HepG2 (cell line): ENCODE results near the gene CTNNBIP1. TPM values are rescaled to one million over a fixed set of nuclear protein-coding genes. Genes with fewer than 3 reads are reported as not detected.

Experiments
- ATAC-seq: fragments of 200-7000 bp; cut with Tn5 transposase; 3 replicates; pipeline ENCODE4 v1.9.1; 2020; ENCODE audit warnings: mild to moderate bottlenecking, moderate library complexity
- BruUV-seq: library from RNA; stranded (reverse); fragments of 400-500 nt; replicated peaks from 2 replicates; lab custom pipeline; 2021; lab: Mats Ljungman, UMichigan
- CTCF ChIA-PET: fragments of 300-600 bp; formaldehyde crosslinking; extraction: SDS; loops from one replicate; lab custom pipeline; 2021; ENCODE audit warnings: low total read pairs, inconsistent platforms, low intra/inter-chr PET ratio; lab: Yijun Ruan, JAX
- POLR2A ChIA-PET: fragments of 350-600 bp; sonication (Branson Sonifier 250); formaldehyde crosslinking; loops from one replicate; lab custom pipeline; 2020; ENCODE audit warnings: antibody characterized with exemption, inconsistent platforms; lab: Yijun Ruan, JAX
- DNase-seq: peaks from one replicate; pipeline ENCODE4 v3.0.0-alpha.2; 2015; ENCODE audit warnings: low spot score
- FAIRE-seq: peaks from 3 replicates; lab custom pipeline; 2011; peaks lifted over from hg19 to GRCh38; lab: Jason Lieb, UNC
- H2AFZ ChIP-seq: one replicate; pipeline ENCODE4 v1.6.1; 2011; ENCODE audit warnings: low read length, inconsistent platforms
- H3K27ac ChIP-seq: fragments of 300-600 bp; 3 replicates; pipeline ENCODE4 v1.8.0; 2011; ENCODE audit warnings: mixed run types, mild to moderate bottlenecking, mixed read lengths, low read length, inconsistent platforms; ENCODE audit not compliant: insufficient read depth; ENCODE audit errors: extremely low read length
- H3K27me3 ChIP-seq, 2 experiments: fragments of 200-600 bp in 1 of 2; 2 replicates in 1 of 2; 3 replicates in 1 of 2; pipeline versions ENCODE4 v1.6.0 to v1.8.0; 2011; ENCODE audit warnings: low read length in 2 of 2, mild to moderate bottlenecking in 2 of 2, moderate library complexity in 2 of 2, inconsistent platforms in 1 of 2; ENCODE audit not compliant: insufficient read depth in 2 of 2, control insufficient read depth in 1 of 2
- H3K36me3 ChIP-seq, 2 experiments: fragments of 200-600 bp in 1 of 2; replicated peaks in 1 of 2; 2 replicates in 1 of 2; 3 replicates in 1 of 2; pipeline versions ENCODE4 v1.5.1 to v1.8.0; 2011; ENCODE audit warnings: low read length in 2 of 2, inconsistent platforms in 1 of 2; ENCODE audit not compliant: insufficient read depth in 2 of 2, control insufficient read depth in 1 of 2
- H3K4me1 ChIP-seq: 2 replicates; pipeline ENCODE4 v1.5.1; 2012; ENCODE audit warnings: low read length, inconsistent platforms; ENCODE audit not compliant: insufficient read depth
- H3K4me2 ChIP-seq: 2 replicates; pipeline ENCODE4 v1.6.0; 2011; ENCODE audit warnings: low read depth, low read length, inconsistent platforms
- H3K4me3 ChIP-seq, 3 experiments: fragments of 200-600 bp in 1 of 3; sonication (generic), shearing (Covaris generic) in 1 of 3; replicated peaks in 1 of 3; 2 replicates each; pipeline ENCODE4 v1.5.1; 2011 to 2016; ENCODE audit warnings: low read length in 3 of 3, inconsistent platforms in 2 of 3, low read depth in 2 of 3, mild to moderate bottlenecking in 2 of 3, control low read depth in 1 of 3, mixed read lengths in 1 of 3; ENCODE audit not compliant: insufficient read depth in 1 of 3
- H3K79me2 ChIP-seq: one replicate; pipeline ENCODE4 v1.6.1; 2011; ENCODE audit warnings: low read length, inconsistent platforms; ENCODE audit not compliant: insufficient read depth
- H3K9ac ChIP-seq: 2 replicates; pipeline ENCODE4 v1.6.0; 2011; ENCODE audit warnings: mild to moderate bottlenecking, low read depth, low read length, inconsistent platforms; ENCODE audit not compliant: insufficient read depth
- H3K9me3 ChIP-seq: 2 replicates; pipeline ENCODE4 v1.5.1; 2012; ENCODE audit warnings: mild to moderate bottlenecking, low read length
- H4K20me1 ChIP-seq: 2 replicates; pipeline ENCODE4 v1.6.0; 2011; ENCODE audit warnings: inconsistent platforms, mild to moderate bottlenecking, low read length, moderate library complexity; ENCODE audit not compliant: insufficient read depth
- ADNP ChIP-seq: sonication (generic); formaldehyde crosslinking; IDR thresholded peaks from 2 replicates; pipeline ENCODE4 v1.4.0; 2020; ENCODE audit warnings: missing genetic modification reagents
- ATF7 ChIP-seq, 2 experiments: fragments of 450-650 bp in 1 of 2; sonication (generic) in 1 of 2; formaldehyde crosslinking in 1 of 2; IDR thresholded peaks; 2 replicates each; pipeline versions ENCODE4 v1.4.0 to v1.6.1; 2016 to 2020; ENCODE audit warnings: antibody characterized with exemption in 1 of 2, mild to moderate bottlenecking in 1 of 2, missing genetic modification reagents in 1 of 2
- NFYB ChIP-seq: sonication (generic); formaldehyde crosslinking; IDR thresholded peaks from 2 replicates; pipeline ENCODE4 v1.4.0; 2020; ENCODE audit warnings: missing genetic modification reagents
- NR2C2 ChIP-seq: sonication (generic); formaldehyde crosslinking; IDR thresholded peaks from 2 replicates; pipeline ENCODE4 v1.4.0; 2020; ENCODE audit warnings: missing genetic modification reagents, mild to moderate bottlenecking, moderate library complexity, borderline replicate concordance
- PAWR ChIP-seq: sonication (generic); formaldehyde crosslinking; IDR thresholded peaks from 2 replicates; pipeline ENCODE4 v1.4.0; 2020; ENCODE audit warnings: missing genetic modification reagents, mild to moderate bottlenecking, borderline replicate concordance
- POLR2AphosphoS5 ChIP-seq: IDR thresholded peaks from 2 replicates; pipeline ENCODE4 v1.6.1; 2012; ENCODE audit warnings: low read depth, low read length
- RAD51 ChIP-seq: fragments of 450-650 bp; IDR thresholded peaks from 2 replicates; pipeline ENCODE4 v1.6.1; 2016; ENCODE audit warnings: borderline replicate concordance
- ZFP36L1 ChIP-seq: sonication (generic); formaldehyde crosslinking; IDR thresholded peaks from 2 replicates; pipeline ENCODE4 v1.8.0; 2022; ENCODE audit warnings: mild to moderate bottlenecking, missing genetic modification reagents, moderate library complexity
- ZNF10 ChIP-seq: sonication (generic); formaldehyde crosslinking; IDR thresholded peaks from 2 replicates; pipeline ENCODE4 v1.4.0; 2020; ENCODE audit warnings: mild to moderate bottlenecking, low read depth, missing genetic modification reagents, borderline replicate concordance
- ZNF337 ChIP-seq: sonication (generic); formaldehyde crosslinking; IDR thresholded peaks from 2 replicates; pipeline ENCODE4 v1.5.1; 2020; ENCODE audit warnings: missing genetic modification reagents, low read depth, mild to moderate bottlenecking, borderline replicate concordance
- ZNF543 ChIP-seq: sonication (generic); formaldehyde crosslinking; IDR thresholded peaks from 2 replicates; pipeline ENCODE4 v1.4.0; 2020; ENCODE audit warnings: mild to moderate bottlenecking, missing genetic modification reagents
- ZNF569 ChIP-seq: sonication (generic); formaldehyde crosslinking; IDR thresholded peaks from 2 replicates; pipeline ENCODE4 v1.5.0; 2020; ENCODE audit warnings: mild to moderate bottlenecking, missing genetic modification reagents, moderate library complexity, borderline replicate concordance
- ZNF614 ChIP-seq: IDR thresholded peaks from 2 replicates; pipeline ENCODE4 v1.6.1; 2018; ENCODE audit warnings: missing biosample characterization, missing genetic modification reagents, inconsistent platforms, borderline replicate concordance
- ZNF749 ChIP-seq: sonication (generic); formaldehyde crosslinking; IDR thresholded peaks from 2 replicates; pipeline ENCODE4 v1.8.0; 2022; ENCODE audit warnings: mild to moderate bottlenecking, missing genetic modification reagents, moderate library complexity, borderline replicate concordance
- WGBS: methylation state at CpG from one replicate; pipeline ENCODE4 v1.1.6; 2017; ENCODE audit warnings: low lambda C conversion rate; 5-methylcytosine and 5-hydroxymethylcytosine counted together
- in situ Hi-C: cut with HindIII; loops from 2 replicates; pipeline ENCODE4 v1.10.0; 2017; ENCODE audit warnings: low pct_unique_long_range_greater_than_20kb; ENCODE audit not compliant: extremely low pct_ligation_motif_present
- intact Hi-C: fragments of 100-400 bp; cut with micrococcal nuclease; formaldehyde crosslinking; loops from one replicate; pipeline ENCODE4 v1.10.0; 2022; ENCODE audit not compliant: unreplicated experiment
- polyA plus RNA-seq, 8 experiments: library from polyadenylated mRNA; depleted of rRNA in 3 of 8; stranded (reverse) in 7 of 8; unstranded in 1 of 8; fragments of >200 nt; fragmentation: Illumina TruSeq in 4 of 8; extraction: Trizol in 4 of 8; gene quantifications; 2 replicates each; pipeline versions ENCODE4 v1.2.1 to v1.2.3, GENCODE V29; 2011 to 2016; ENCODE audit warnings: low read depth in 4 of 8, missing spikeins in 1 of 8, mixed read lengths in 1 of 8; ENCODE audit not compliant: insufficient read depth in 1 of 8
- total RNA-seq, 5 experiments: library from RNA; depleted of rRNA; stranded (reverse); fragments of >200 nt; fragmentation: Illumina TruSeq; extraction: Trizol; gene quantifications; 2 replicates each; pipeline ENCODE4 v1.2.3, GENCODE V29; 2016; ENCODE audit warnings: low read depth in 1 of 5
- TF ChIP-seq, protein P1 (sequence below): sonication (generic); formaldehyde crosslinking; IDR thresholded peaks from 2 replicates; pipeline ENCODE4 v1.5.0; 2020; ENCODE audit warnings: missing genetic modification reagents
- TF ChIP-seq, protein P2 (sequence below): sonication (generic); formaldehyde crosslinking; IDR thresholded peaks from 2 replicates; pipeline ENCODE4 v1.5.1; 2020; ENCODE audit warnings: missing genetic modification reagents, mild to moderate bottlenecking, borderline replicate concordance
- TF ChIP-seq, protein P3 (sequence below): sonication (generic); formaldehyde crosslinking; IDR thresholded peaks from 2 replicates; pipeline ENCODE4 v1.5.0; 2020; ENCODE audit warnings: mild to moderate bottlenecking, low read depth, missing genetic modification reagents, borderline replicate concordance

Gene CTNNBIP1
- total and polyA plus RNA-seq, 2 of the 13 experiments (the other 11 are each of a cell fraction or from before 2014, with no cell fraction given): 71.7 to 83.0 TPM

DNA sequence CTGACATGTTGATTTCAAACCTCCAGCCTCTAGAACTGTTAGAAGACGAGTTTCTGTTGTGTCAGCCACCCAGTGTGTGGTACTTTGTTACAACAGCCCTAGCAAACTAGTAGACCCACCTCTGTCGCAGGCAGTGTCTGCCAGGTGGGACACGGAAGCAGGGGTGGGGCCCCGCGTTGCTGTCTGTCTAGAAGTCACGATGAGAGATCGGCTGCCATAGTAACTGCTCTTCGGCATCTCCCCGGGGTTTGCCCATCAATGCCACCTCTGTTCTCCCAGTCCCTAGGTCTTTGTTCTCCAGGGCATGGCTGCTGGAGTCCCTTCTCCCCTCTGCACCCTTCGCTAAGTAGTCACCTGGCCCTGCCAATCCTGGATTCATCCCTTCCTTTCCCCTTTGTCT, 71.1 kb downstream of the CTNNBIP1 start:
- POLR2A ChIA-PET: no interaction called here
- WGBS: 21% methylated on average over 4 of the region's 10 CpGs

DNA sequence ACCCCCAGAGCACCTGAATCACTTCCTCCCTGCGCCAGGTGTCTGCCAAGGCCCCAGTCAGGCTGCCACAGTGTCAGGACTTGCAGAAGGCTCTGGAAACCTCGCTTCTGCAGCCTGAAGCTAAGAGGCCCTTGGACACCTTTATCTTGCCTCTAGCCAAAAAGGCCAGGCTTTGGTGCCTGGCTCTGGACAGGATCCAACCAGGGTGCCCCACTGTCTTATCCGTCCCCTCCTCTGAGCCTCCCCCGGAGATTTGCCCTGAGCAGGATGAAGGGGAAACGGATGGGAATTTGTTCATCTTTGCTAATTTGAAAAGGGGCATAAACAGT, 73.5 kb downstream of the CTNNBIP1 start:
- no peaks in the 10 kb centered on the region for H3K79me2 ChIP-seq
- H3K27ac ChIP-seq: no peak overlapping the region
- H3K4me2 ChIP-seq: peak overlapping the region; percentile 98
- no TSS peak for BruUV-seq
- in situ Hi-C loops: no loop called here
- H2AFZ ChIP-seq: no peak overlapping the region
- peak overlapping the region in 1 of 3 experiments; percentile 73; a peak in 1 of 6 replicates for H3K4me3 ChIP-seq
- FAIRE-seq (no peak), ATAC-seq (no peak), DNase-seq (no peak)
- intact Hi-C loops: no loop called here
- H3K36me3 ChIP-seq: no peaks in the 10 kb centered on the region
- H3K4me1 ChIP-seq: peaks cover 30% of the 10 kb centered on the region
- POLR2A ChIA-PET: no interaction called here
- no peaks in the 10 kb centered on the region for H3K27me3 ChIP-seq
- H3K9me3 ChIP-seq: no peaks in the 10 kb centered on the region
- 58% methylated on average over 5 of the region's 5 CpGs for WGBS
- no peak overlapping the region for H3K9ac ChIP-seq
- H4K20me1 ChIP-seq: no peaks in the 10 kb centered on the region
- CTCF ChIA-PET: no interaction called here
- TF ChIP-seq ZNF543 (CRISPR knock-in tag): no peak
- no peak for TF ChIP-seq NFYB (CRISPR knock-in tag)
- TF ChIP-seq, protein P1, sequence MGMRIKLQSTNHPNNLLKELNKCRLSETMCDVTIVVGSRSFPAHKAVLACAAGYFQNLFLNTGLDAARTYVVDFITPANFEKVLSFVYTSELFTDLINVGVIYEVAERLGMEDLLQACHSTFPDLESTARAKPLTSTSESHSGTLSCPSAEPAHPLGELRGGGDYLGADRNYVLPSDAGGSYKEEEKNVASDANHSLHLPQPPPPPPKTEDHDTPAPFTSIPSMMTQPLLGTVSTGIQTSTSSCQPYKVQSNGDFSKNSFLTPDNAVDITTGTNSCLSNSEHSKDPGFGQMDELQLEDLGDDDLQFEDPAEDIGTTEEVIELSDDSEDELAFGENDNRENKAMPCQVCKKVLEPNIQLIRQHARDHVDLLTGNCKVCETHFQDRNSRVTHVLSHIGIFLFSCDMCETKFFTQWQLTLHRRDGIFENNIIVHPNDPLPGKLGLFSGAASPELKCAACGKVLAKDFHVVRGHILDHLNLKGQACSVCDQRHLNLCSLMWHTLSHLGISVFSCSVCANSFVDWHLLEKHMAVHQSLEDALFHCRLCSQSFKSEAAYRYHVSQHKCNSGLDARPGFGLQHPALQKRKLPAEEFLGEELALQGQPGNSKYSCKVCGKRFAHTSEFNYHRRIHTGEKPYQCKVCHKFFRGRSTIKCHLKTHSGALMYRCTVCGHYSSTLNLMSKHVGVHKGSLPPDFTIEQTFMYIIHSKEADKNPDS: no peak
- TF ChIP-seq RAD51: no peak
- no peak for TF ChIP-seq ZNF10 (CRISPR knock-in tag)
- no peak for TF ChIP-seq ZNF749 (CRISPR knock-in tag)
- TF ChIP-seq ZNF569 (CRISPR knock-in tag): no peak
- TF ChIP-seq ZFP36L1 (CRISPR knock-in tag): no peak
- TF ChIP-seq ZNF614 (CRISPR knock-in tag): no peak
- no peak for TF ChIP-seq PAWR (CRISPR knock-in tag)
- TF ChIP-seq ZNF337: no peak
- no peak for TF ChIP-seq POLR2AphosphoS5

More for the DNA sequence above, 71.1 kb downstream of the CTNNBIP1 start:
- ATAC-seq (no peak), DNase-seq (no peak), FAIRE-seq (no peak)
- H2AFZ ChIP-seq: no peak overlapping the region
- H3K4me3 ChIP-seq: no peak overlapping the region
- no peak for TF ChIP-seq ATF7 (IDR thresholded peaks at IDR 0.05)
- no peak for TF ChIP-seq ATF7 (CRISPR knock-in tag; IDR thresholded peaks at IDR 0.05)
- no peak for TF ChIP-seq ADNP (CRISPR knock-in tag)
- no peak for TF ChIP-seq NR2C2 (CRISPR knock-in tag)
- TF ChIP-seq, protein P2, sequence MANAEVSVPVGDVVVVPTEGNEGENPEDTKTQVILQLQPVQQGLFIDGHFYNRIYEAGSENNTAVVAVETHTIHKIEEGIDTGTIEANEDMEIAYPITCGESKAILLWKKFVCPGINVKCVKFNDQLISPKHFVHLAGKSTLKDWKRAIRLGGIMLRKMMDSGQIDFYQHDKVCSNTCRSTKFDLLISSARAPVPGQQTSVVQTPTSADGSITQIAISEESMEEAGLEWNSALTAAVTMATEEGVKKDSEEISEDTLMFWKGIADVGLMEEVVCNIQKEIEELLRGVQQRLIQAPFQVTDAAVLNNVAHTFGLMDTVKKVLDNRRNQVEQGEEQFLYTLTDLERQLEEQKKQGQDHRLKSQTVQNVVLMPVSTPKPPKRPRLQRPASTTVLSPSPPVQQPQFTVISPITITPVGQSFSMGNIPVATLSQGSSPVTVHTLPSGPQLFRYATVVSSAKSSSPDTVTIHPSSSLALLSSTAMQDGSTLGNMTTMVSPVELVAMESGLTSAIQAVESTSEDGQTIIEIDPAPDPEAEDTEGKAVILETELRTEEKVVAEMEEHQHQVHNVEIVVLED (CRISPR knock-in tag): no peak
- TF ChIP-seq, protein P3, sequence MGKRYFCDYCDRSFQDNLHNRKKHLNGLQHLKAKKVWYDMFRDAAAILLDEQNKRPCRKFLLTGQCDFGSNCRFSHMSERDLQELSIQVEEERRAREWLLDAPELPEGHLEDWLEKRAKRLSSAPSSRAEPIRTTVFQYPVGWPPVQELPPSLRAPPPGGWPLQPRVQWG (CRISPR knock-in tag): no peak
- intact Hi-C loops: no loop called here
- H3K9ac ChIP-seq: no peak overlapping the region
- H4K20me1 ChIP-seq: no peaks in the 10 kb centered on the region
- in situ Hi-C loops: no loop called here
- H3K27ac ChIP-seq: no peak overlapping the region
- peaks cover 37% of the 10 kb centered on the region for H3K4me1 ChIP-seq
- CTCF ChIA-PET: no interaction called here
- no TSS peak for BruUV-seq
- H3K27me3 ChIP-seq: no peaks in the 10 kb centered on the region; a peak in 1 of 5 replicates
- no peaks in the 10 kb centered on the region for H3K79me2 ChIP-seq
- peak overlapping the region; percentile 7; the same call in 1 of the 2 replicates for H3K4me2 ChIP-seq
- H3K9me3 ChIP-seq: no peaks in the 10 kb centered on the region
- no peaks in the 10 kb centered on the region for H3K36me3 ChIP-seq
